ENCODE measurements around the gene TMEM255B. TPM values are rescaled to one million over a fixed set of nuclear protein-coding genes. Genes with fewer than 3 reads are reported as not detected.
A peak's percentile ranks its signal among the peaks of the same experiment; 100 is the strongest.

TMEM255B gene
- polyA plus RNA-seq, 2 donors = 3.1 to 6.8 TPM

DNA sequence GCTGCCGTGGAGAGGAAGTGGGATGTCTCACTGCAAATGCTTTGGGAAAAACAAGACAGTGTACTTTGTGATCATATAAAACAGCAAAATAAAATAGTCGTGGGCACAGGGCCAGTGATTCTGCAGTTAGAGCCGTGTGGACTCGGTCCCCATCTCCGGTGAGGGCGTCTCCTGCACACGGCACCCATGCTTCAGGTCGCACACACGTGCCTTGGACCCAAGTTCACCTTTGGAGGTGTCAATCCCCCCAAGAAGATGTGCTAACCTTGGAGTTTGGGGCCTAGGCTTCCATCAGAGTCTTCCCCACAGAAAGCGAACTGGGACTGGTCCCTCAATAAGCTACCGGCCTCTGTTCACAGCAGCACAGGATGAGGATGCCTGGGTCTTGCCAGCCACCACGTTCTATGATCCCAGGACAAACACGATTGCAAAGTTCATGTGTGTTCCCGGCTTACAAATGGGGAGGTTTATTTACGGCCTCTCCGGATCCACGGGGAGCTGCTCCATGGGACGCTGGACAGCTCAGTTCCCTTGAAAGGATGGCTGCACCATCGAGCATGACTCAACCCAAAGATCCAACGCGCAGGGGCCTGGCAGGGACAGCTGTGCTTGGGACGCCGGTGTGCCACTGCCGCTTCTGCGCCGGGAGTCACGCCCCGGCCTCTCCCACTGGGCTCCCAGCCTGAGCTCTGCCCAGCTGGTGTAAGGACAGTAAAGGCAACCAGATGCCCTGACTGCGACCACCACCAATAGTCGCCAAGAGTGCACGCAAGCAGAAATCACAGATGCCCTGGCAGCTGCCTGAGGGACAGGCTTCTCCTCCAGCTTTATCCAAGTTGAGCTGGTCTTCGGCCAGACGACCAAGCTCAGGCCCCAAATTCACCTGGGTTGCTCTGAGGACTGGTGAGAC, 96.2 kb downstream of the TMEM255B start:
- H3K27me3 ChIP-seq (ENCODE audit: control insufficient read depth in 1 of 2, insufficient read depth in 2 of 2, low read length in 2 of 2) = no peaks in the 10 kb centered on the region
- peaks cover 6 to 36% of the 10 kb centered on the region in 2 donors for H3K4me1 ChIP-seq (ENCODE audit: control insufficient read depth in 2 of 2, insufficient read depth in 2 of 2, low read length in 1 of 2)
- no peak overlapping the region for H3K4me3 ChIP-seq (ENCODE audit: low read depth in 1 of 2, low read length in 2 of 2)
- H3K36me3 ChIP-seq (ENCODE audit: control insufficient read depth in 2 of 2, insufficient read depth in 2 of 2, low read length in 1 of 2) = peaks cover 0 to 7% of the 10 kb centered on the region in 2 donors
- 58 to 68% methylated on average over 33 of the region's 33 CpGs for WGBS, 2 donors
- H3K9me3 ChIP-seq (ENCODE audit: control insufficient read depth in 2 of 2, insufficient read depth in 1 of 2, low read depth in 1 of 2, low read length in 1 of 2) = no peaks in the 10 kb centered on the region
- peak overlapping the region; percentile 27 to 58 for H3K27ac ChIP-seq (ENCODE audit: low read depth in 2 of 2, low read length in 1 of 2)

DNA sequence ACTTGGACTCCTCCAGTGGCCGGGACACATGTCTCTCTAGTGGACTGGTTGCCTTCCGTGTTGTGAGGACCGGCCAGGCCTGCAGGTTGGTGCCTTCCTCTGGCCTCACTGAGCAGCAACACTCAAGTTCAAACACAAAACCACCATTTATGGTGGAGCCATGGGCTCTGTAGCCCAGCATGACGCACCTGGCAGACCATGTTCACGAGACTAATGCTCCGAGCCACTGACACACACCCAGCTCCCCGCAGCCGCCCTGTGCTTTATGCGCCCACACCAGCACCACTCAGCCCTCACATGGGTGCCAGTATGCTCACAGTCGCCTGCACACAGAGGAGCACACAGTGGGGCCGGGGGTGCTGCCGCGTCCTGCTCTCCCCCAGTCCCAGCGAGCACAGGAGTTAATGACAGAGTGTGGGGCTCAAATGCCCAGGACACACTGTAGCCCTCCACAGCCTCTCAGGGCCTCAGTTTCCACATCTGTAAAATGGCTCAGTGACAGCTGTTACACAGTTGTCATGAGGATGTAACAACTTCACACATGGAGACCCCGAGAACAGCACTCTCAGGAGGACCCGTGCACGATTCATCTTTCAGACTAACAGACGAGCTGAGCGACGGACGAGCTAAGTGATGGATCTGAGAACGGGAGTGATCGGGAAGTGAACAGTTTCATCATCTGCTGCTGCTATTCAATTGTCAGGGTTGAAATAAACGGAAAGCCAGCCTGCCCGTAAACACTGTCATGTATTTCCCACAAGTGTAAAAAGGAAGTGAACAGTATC, 97.1 kb downstream of the TMEM255B start:
- Histone ChIP-seq H3K27ac (ENCODE audit: low read depth in 2 of 2, low read length in 1 of 2) (peak overlapping the region; percentile 27 to 58), H3K4me1 (ENCODE audit: control insufficient read depth in 2 of 2, insufficient read depth in 2 of 2, low read length in 1 of 2) (peaks cover 6 to 41% of the 10 kb centered on the region in 2 donors), H3K4me3 (ENCODE audit: low read depth in 1 of 2, low read length in 2 of 2) (no peak overlapping the region), H3K27me3 (ENCODE audit: control insufficient read depth in 1 of 2, insufficient read depth in 2 of 2, low read length in 2 of 2) (no peaks in the 10 kb centered on the region), H3K36me3 (ENCODE audit: control insufficient read depth in 2 of 2, insufficient read depth in 2 of 2, low read length in 1 of 2) (peaks cover 0 to 7% of the 10 kb centered on the region in 2 donors), H3K9me3 (ENCODE audit: control insufficient read depth in 2 of 2, insufficient read depth in 1 of 2, low read depth in 1 of 2, low read length in 1 of 2) (no peaks in the 10 kb centered on the region)
- WGBS, 2 donors = 80 to 87% methylated on average over 25 of the region's 25 CpGs

DNA sequence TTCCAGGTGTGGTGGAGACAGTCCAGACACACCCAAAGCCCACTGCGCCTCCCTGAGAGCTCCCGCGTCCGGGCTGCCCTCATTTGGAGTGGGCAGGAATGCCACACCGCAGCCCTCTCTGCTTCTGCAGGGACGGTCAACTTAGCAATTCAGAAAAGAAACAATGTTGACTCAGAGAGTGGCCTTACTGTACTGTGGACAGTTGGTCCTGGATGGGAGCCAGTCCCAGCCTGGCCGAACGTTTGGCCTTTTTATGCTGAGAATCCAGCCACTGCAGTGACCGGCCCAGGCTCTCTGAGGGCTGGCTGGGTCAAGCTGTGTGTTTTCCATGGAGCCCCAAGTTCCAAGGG, 97.7 kb downstream of the TMEM255B start:
- Histone ChIP-seq H3K4me1 (ENCODE audit: control insufficient read depth in 2 of 2, insufficient read depth in 2 of 2, low read length in 1 of 2) (peaks cover 6 to 43% of the 10 kb centered on the region in 2 donors), H3K4me3 (ENCODE audit: low read depth in 1 of 2, low read length in 2 of 2) (no peak overlapping the region), H3K36me3 (ENCODE audit: control insufficient read depth in 2 of 2, insufficient read depth in 2 of 2, low read length in 1 of 2) (peaks cover 0 to 7% of the 10 kb centered on the region in 2 donors), H3K27me3 (ENCODE audit: control insufficient read depth in 1 of 2, insufficient read depth in 2 of 2, low read length in 2 of 2) (no peaks in the 10 kb centered on the region), H3K9me3 (ENCODE audit: control insufficient read depth in 2 of 2, insufficient read depth in 1 of 2, low read depth in 1 of 2, low read length in 1 of 2) (no peaks in the 10 kb centered on the region), H3K27ac (ENCODE audit: low read depth in 2 of 2, low read length in 1 of 2) (no peak overlapping the region)
- 48 to 61% methylated on average over 9 of the region's 9 CpGs for WGBS, 2 donors

DNA sequence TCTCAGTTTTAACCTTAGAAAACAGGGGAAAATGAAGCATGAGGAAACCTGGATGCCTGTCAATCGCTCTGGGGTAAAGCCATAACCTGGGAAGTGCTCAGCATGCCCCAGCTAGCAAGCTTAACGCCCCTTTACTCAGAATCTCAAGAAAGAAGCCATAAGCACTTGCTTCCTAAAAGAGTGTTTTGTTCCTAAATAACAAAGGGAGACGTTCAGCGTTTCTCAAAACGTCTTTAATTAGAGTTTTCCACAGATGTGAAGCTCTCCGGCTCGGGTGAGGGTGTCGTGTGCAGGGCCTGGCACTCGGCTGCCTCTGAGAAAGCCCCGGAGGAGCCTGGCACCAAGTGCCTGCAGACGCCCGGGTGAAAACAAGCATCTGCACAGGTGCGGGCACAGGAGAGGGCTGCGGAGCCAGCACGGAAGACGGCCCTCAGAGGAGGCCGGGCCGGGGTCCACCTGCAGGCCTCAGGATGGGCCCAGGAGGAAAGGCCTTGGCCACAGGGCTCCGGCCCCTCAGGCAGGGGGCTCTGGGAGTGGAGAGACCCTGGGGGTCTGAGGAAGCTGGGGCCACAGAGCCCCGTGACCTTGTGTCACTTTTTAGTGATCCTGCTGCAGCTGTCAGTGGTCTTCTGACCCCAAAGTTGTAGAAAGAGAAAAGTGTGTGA, 98.6 kb downstream of the TMEM255B start:
- no peaks in the 10 kb centered on the region for H3K9me3 ChIP-seq (ENCODE audit: control insufficient read depth in 2 of 2, insufficient read depth in 1 of 2, low read depth in 1 of 2, low read length in 1 of 2)
- H3K27me3 ChIP-seq (ENCODE audit: control insufficient read depth in 1 of 2, insufficient read depth in 2 of 2, low read length in 2 of 2) = no peaks in the 10 kb centered on the region
- H3K4me1 ChIP-seq (ENCODE audit: control insufficient read depth in 2 of 2, insufficient read depth in 2 of 2, low read length in 1 of 2) = peaks cover 6 to 49% of the 10 kb centered on the region in 2 donors
- 47 to 55% methylated on average over 20 of the region's 20 CpGs for WGBS, 2 donors
- peak overlapping the region in 1 of 2 donors; percentile 26 for H3K27ac ChIP-seq (ENCODE audit: low read depth in 2 of 2, low read length in 1 of 2)
- no peak overlapping the region for H3K4me3 ChIP-seq (ENCODE audit: low read depth in 1 of 2, low read length in 2 of 2)
- peaks cover 0 to 7% of the 10 kb centered on the region in 2 donors for H3K36me3 ChIP-seq (ENCODE audit: control insufficient read depth in 2 of 2, insufficient read depth in 2 of 2, low read length in 1 of 2)

DNA sequence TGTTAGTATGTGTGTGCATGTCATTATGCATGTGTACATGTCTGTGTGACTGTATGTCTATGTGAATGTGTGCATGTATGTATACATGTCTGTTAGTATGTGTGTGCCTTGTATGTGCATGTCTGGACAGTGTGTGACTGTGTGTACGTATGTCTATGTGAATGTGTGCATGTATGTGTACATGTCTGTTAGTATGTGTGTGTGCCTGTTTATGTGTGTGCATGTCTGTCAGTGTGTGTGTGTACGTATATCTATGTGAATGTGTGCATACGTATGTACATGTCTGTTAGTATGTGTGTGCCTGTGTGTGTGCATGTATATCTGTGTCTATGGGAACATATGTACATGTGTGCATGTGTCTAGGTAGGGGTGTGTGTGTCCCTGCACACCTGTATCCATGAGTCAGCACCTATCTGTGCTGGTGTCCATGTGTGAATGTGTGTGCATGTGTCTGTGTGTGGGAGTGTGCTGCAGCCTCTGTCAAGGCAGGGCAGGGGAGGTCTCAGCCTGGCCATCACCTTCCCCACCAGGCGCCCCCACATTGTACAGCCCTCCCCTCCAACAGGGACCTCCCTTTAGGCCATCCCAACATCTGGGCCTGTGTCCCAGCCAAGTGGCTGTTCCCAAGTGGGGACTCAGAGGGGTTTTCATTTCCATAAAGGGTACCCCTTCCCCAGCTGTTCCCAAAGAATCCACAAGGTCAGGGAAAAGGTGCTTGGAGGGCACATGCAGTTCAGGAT, 100.5 kb downstream of the TMEM255B start:
- H3K36me3 ChIP-seq (ENCODE audit: control insufficient read depth in 2 of 2, insufficient read depth in 2 of 2, low read length in 1 of 2) = peaks cover 0 to 7% of the 10 kb centered on the region in 2 donors
- WGBS, 2 donors = 90 to 93% methylated on average over 4 of the region's 4 CpGs
- no peak overlapping the region for H3K27ac ChIP-seq (ENCODE audit: low read depth in 2 of 2, low read length in 1 of 2)
- H3K27me3 ChIP-seq (ENCODE audit: control insufficient read depth in 1 of 2, insufficient read depth in 2 of 2, low read length in 2 of 2) = no peaks in the 10 kb centered on the region
- H3K9me3 ChIP-seq (ENCODE audit: control insufficient read depth in 2 of 2, insufficient read depth in 1 of 2, low read depth in 1 of 2, low read length in 1 of 2) = no peaks in the 10 kb centered on the region
- H3K4me3 ChIP-seq (ENCODE audit: low read depth in 1 of 2, low read length in 2 of 2) = no peak overlapping the region
- H3K4me1 ChIP-seq (ENCODE audit: control insufficient read depth in 2 of 2, insufficient read depth in 2 of 2, low read length in 1 of 2) = peaks cover 6 to 41% of the 10 kb centered on the region in 2 donors

DNA sequence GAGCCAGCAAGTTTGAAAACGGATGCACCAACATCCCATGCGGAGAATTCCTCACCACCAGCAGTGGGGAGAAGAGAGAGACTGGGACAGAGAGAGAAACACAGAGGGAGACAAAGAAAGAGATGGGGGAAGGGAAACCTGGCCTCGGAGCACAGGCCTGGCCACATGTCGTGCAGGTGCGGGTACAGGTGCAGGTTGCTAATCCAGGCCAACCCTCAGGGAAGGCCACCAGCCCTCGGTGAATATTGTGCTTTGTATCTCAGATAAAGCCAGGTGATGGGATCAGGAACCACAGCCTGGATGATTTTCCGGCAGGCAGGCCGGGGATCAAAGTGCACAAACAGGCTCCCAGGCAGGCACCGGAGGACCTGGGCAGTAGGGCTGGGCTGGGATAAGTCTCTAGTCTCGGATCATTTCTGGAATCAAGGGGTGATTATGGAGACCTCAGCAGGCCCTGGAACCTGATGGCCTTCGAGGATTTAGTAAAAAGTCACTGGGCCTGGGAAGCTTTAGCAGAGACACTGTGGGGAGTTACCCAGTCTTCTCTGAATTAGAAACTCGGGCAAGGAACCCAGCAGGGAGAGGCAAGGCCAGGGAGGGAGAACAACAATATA, 101.1 kb downstream of the TMEM255B start:
- 59 to 67% methylated on average over 12 of the region's 12 CpGs for WGBS, 2 donors
- no peaks in the 10 kb centered on the region for H3K27me3 ChIP-seq (ENCODE audit: control insufficient read depth in 1 of 2, insufficient read depth in 2 of 2, low read length in 2 of 2)
- peaks cover 9 to 36% of the 10 kb centered on the region in 2 donors for H3K4me1 ChIP-seq (ENCODE audit: control insufficient read depth in 2 of 2, insufficient read depth in 2 of 2, low read length in 1 of 2)
- H3K9me3 ChIP-seq (ENCODE audit: control insufficient read depth in 2 of 2, insufficient read depth in 1 of 2, low read depth in 1 of 2, low read length in 1 of 2) = no peaks in the 10 kb centered on the region
- H3K4me3 ChIP-seq (ENCODE audit: low read depth in 1 of 2, low read length in 2 of 2) = no peak overlapping the region
- peak overlapping the region in 1 of 2 donors; percentile 1 for H3K27ac ChIP-seq (ENCODE audit: low read depth in 2 of 2, low read length in 1 of 2)
- peaks cover 0 to 7% of the 10 kb centered on the region in 2 donors for H3K36me3 ChIP-seq (ENCODE audit: control insufficient read depth in 2 of 2, insufficient read depth in 2 of 2, low read length in 1 of 2)

DNA sequence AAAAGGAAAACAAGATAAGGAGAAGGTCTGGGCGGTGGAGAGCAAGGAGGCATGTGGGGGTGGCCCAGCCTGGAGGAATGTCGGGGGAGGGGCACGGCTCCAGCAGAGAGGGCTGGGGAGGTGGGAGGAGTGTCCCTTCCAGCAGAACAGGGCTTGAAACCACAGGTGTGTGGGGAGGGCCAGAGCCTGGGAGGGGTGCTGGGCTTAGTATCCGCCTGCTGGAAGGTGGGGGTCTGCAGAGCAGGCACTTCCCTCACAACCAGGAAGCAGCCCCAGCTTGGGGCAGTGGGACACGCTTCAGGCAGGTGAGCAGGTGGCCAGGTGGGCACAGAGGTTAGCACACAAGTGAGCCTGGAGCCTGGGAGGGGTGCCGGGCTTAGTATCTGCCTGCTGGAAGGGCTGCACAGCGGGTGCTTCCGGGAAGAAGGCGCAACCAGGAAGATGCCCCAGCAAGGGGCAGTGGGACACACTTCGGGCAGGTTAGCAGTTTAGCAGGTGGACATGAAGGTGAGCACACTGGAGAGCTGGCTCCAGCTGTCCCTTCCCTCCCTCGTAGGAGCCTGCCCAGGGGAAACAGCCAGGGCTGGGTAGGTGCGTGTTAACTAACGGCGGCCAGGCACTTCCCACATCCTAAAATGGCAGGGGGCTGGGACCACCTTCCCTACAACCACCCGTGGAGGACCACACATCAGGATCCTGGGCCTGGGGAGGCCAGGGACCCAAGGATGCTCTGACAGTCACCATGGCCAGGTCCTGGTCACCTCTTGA, 101.8 kb downstream of the TMEM255B start:
- Histone ChIP-seq H3K9me3 (ENCODE audit: control insufficient read depth in 2 of 2, insufficient read depth in 1 of 2, low read depth in 1 of 2, low read length in 1 of 2) (no peaks in the 10 kb centered on the region), H3K27me3 (ENCODE audit: control insufficient read depth in 1 of 2, insufficient read depth in 2 of 2, low read length in 2 of 2) (no peaks in the 10 kb centered on the region), H3K4me3 (ENCODE audit: low read depth in 1 of 2, low read length in 2 of 2) (no peak overlapping the region), H3K36me3 (ENCODE audit: control insufficient read depth in 2 of 2, insufficient read depth in 2 of 2, low read length in 1 of 2) (peaks cover 0 to 7% of the 10 kb centered on the region in 2 donors), H3K4me1 (ENCODE audit: control insufficient read depth in 2 of 2, insufficient read depth in 2 of 2, low read length in 1 of 2) (peaks cover 6 to 29% of the 10 kb centered on the region in 2 donors), H3K27ac (ENCODE audit: low read depth in 2 of 2, low read length in 1 of 2) (peak overlapping the region; percentile 1 to 42)
- WGBS, 2 donors = 58 to 65% methylated on average over 15 of the region's 15 CpGs

DNA sequence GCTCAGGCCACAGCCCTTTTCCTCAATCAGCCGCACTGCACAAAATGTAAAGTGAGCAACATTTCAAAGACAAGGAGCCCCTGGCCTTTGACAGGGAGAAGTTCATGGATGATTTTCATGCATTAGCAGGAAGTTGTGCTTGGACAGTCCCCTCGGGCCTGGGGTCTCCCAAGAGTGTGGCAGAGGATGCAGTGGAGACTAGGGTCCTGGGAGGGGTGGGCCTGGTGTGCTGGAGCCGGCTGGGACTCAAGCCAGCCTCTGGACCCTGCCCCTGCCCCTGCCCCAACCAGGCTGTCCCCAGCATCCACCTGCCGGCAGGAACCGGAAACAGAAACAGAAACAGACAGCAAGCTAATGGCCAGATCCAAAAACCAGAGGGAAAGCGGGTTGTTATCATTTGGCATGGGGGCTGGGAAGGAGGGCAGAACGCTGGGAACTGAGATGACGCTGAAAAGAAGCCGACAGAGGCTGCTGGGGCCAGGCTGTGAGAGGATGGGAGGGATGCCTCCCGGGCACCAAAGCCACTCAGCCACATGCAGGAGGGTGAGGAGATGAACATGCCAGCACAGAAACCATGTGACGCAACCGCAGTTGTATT, 102.5 kb downstream of the TMEM255B start:
- peak overlapping the region in 1 of 2 donors; percentile 42 for H3K27ac ChIP-seq (ENCODE audit: low read depth in 2 of 2, low read length in 1 of 2)
- H3K27me3 ChIP-seq (ENCODE audit: control insufficient read depth in 1 of 2, insufficient read depth in 2 of 2, low read length in 2 of 2) = no peaks in the 10 kb centered on the region
- peaks cover 0 to 7% of the 10 kb centered on the region in 2 donors for H3K36me3 ChIP-seq (ENCODE audit: control insufficient read depth in 2 of 2, insufficient read depth in 2 of 2, low read length in 1 of 2)
- H3K4me3 ChIP-seq (ENCODE audit: low read depth in 1 of 2, low read length in 2 of 2) = no peak overlapping the region
- H3K9me3 ChIP-seq (ENCODE audit: control insufficient read depth in 2 of 2, insufficient read depth in 1 of 2, low read depth in 1 of 2, low read length in 1 of 2) = no peaks in the 10 kb centered on the region
- H3K4me1 ChIP-seq (ENCODE audit: control insufficient read depth in 2 of 2, insufficient read depth in 2 of 2, low read length in 1 of 2) = peaks cover 3 to 24% of the 10 kb centered on the region in 2 donors
- WGBS, 2 donors = 43 to 52% methylated on average over 12 of the region's 12 CpGs

Data from esophagus (tissue), 2 donors.